BJ (cell line): ENCODE results near the gene GDPD4. TPM values are rescaled to one million over a fixed set of nuclear protein-coding genes. Genes with fewer than 3 reads are reported as not detected.

ENCODE experiments used
- CTCF ChIA-PET: fragments of 350-600 bp; formaldehyde crosslinking; extraction: SDS; loops from one replicate; lab custom pipeline; 2021; ENCODE audit warnings: antibody characterized with exemption, inconsistent platforms; lab: Yijun Ruan, JAX
- POLR2A ChIA-PET: fragments of 300-600 bp; sonication (Branson Sonifier 250); formaldehyde crosslinking; extraction: SDS; loops from one replicate; lab custom pipeline; 2021; ENCODE audit warnings: antibody characterized with exemption; lab: Charles Lee
- DNase-seq: peaks from one replicate; pipeline ENCODE4 v3.0.0-alpha.2; 2011; ENCODE audit warnings: low read depth
- H3K27me3 ChIP-seq: 2 replicates; pipeline ENCODE4 v1.6.0; 2011; ENCODE audit warnings: low read length; ENCODE audit not compliant: control insufficient read depth, insufficient read depth
- H3K36me3 ChIP-seq: 2 replicates; pipeline ENCODE4 v1.5.1; 2011; ENCODE audit warnings: low read length; ENCODE audit not compliant: control insufficient read depth, insufficient read depth
- H3K4me3 ChIP-seq: 2 replicates; pipeline ENCODE4 v1.5.1; 2011; ENCODE audit warnings: low read depth, mild to moderate bottlenecking, control low read depth, low read length
- CTCF ChIP-seq: IDR thresholded peaks from 2 replicates; pipeline ENCODE4 v1.5.1; 2011; ENCODE audit warnings: low read depth, mild to moderate bottlenecking, control low read depth, inconsistent platforms, low read length, moderate library complexity; ENCODE audit not compliant: insufficient read depth
- polyA plus RNA-seq: library from polyadenylated mRNA; depleted of rRNA; stranded (reverse); fragments of >200 nt; gene quantifications from 2 replicates; pipeline ENCODE4 v1.2.3, GENCODE V29; 2011; rRNA removed

The GDPD4 gene
- polyA plus RNA-seq, 1 experiment: not detected

DNA sequence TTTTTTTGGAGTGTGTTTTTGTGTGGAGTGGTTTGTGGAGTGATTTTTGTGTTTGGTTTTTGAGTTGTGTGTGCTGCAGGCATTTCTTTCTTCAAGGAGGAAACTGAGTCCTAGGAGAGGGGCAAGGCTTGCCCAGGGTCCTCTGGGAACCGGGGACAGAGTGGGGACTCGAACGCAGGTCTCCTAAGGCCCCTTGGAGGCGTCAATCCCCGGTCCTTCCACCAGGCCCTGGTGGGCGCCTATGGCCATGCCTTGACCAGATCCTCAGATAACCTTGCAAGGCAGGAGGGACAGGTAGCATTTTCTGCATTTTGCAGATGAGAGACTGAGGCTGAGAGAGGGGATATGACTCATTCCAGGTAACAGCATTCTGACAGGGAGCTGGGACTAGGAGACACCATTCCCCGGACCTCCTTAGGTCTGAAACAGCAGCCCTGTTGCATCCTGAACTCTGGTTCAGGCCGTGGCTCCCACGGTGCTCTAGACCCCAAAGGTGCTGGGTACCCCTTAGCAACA, 134.3 kb downstream of the GDPD4 start:
- Histone ChIP-seq H3K27me3 (no peaks in the 10 kb centered on the region; the same call in none of the 2 replicates), H3K4me3 (no peak overlapping the region), H3K36me3 (no peaks in the 10 kb centered on the region)
- no peak for DNase-seq
- no peak for TF ChIP-seq CTCF
- ChIA-PET POLR2A (no interaction called here), CTCF (interaction anchor here (1.5 kb wide), 1 partner anchor 40 kb away, joined by 4 read pairs; no protein-coding TSS in a partner anchor)

Other genes with a start within 250 kb of the GDPD4 start
- 11.3 and 18.4 TPM in 2 replicates for gene CAPN5, start 234.7 kb downstream of the GDPD4 start, polyA plus RNA-seq
- 0.21 TPM in 1 of 2 replicates, not detected in the other for gene OMP, start 198.8 kb downstream of the GDPD4 start, polyA plus RNA-seq
- 0.01 and 0.04 TPM in 2 replicates for gene MYO7A, start 173.4 kb downstream of the GDPD4 start, polyA plus RNA-seq
- 62.3 and 66.3 TPM in 2 replicates for gene PAK1, start 172.4 kb upstream of the GDPD4 start, polyA plus RNA-seq